NCI-H2081 (cell line): ENCODE results near the gene ETS2.
A peak's percentile ranks its signal among the peaks of the same experiment; 100 is the strongest.

ENCODE experiments used
- DNase-seq, 2 experiments: peaks; one replicate each; lab custom pipeline; 2025; lab: John Stamatoyannopoulos, UW

ETS2 gene

DNA sequence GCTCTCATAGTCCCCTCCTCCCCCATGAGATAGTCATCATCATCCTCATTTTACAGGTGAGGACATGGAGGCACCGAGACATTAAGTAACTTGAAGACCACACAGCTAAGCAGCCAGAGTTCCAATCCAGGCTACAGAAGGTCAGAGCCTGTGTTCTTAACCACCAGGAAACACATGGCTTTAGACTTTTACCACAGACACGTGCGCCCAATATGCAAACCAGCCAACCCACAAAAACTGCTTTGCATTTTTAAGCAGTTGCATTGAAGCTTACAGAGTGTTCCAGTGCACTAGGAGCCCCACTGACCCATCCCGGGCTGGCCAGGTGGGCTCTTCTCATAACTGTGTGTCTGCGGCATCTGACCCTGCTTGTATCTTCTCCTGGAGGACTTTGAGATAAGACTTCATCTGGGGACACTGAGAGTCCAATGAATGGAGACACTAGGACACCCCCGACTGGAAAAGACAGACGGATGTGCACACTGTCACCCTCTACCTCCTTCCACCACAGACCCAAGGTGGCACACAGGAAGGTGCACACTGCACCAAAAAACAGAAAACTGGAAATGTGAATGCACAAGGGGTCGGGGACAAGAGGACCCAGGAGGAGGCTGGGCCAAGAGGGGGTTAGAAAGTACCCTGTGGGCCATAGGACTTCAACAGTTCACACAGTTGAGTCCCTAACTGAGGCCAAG lies 56.4 kb downstream of the ETS2 start:
- no peak for DNase-seq

DNA sequence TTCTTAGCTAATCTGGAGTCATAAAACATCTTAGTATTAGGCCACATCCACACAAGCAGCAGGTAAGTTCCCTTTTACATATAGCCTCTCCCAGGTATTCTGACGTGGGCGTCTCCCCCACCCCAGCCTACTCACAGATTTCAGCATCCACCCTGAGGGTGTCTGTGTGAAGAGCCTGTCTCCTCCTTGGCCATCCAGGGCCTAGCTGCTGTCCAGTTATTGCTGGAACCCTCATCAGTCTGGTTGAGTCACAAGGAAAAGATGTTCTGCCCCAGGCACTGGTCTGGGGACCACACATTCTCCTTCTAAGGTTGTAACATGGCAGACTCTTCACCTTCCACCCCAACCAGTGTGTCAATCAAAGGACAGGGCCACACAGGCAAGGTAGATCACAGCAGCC lies 57.6 kb downstream of the ETS2 start:
- DNase-seq: no peak

DNA sequence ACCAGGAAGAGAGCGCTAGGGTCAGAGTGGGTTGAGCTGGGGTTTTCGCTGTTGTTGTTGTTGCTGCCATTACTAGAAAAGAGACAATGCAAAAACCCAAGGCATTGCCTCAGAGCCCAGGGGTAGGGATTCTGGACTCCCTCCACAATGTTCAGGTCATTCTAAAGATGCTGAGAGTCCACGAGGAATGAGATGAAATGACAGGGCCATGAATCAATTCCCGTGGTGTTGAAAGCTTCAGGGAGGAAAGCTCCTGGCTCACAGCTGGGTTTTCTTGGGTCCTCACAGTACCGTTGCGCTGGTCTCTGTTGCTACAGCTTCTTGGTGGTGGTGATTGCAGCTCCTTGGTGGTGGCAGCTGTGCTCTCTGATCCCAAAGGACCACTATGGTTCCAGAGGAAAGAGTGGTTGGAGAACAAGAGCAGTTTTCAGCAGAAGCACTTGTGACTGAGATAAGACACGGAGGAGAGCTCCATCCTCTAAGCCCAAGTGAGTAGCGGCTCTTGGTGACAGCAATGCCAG lies 58.2 kb downstream of the ETS2 start:
- DNase-seq: no peak

DNA sequence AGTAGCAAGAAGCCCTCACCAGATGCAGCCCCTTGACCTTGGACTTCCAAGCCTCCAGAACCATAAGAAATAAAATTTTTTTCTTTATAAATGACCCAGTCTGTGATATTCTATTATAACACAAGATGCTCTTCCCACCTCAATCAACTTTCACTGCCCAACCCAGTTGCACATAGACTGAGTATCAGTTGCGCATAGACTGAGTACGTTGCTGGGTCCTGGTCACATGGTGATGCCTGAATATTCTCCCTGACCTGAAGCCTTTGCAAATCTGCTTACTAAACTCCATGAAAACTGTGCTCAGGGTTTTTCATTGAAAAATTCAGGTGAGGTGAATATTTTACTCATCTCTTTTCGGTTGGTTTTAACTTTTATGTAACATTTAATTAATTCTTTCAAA lies 59.2 kb downstream of the ETS2 start:
- DNase-seq: no peak

DNA sequence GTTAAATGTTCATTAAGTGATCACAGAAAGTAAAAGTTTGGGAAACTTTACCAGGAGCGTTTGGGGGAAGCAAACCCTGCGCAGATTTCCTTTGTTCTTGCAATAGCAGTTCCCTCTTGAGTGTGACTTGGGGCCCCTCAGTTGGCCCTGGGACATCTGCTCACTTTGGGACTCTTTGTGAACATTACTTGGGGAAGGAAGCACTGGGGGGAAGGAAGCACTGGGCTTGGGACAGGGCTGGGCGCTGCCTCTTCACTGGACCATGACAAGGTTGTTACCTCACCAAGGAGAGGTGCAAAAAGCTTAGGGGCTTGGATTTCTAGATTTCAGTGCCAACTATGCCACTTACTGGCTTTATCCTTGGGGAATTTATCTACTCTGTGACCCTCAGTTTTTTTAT lies 63.5 kb downstream of the ETS2 start:
- no peak for DNase-seq

DNA sequence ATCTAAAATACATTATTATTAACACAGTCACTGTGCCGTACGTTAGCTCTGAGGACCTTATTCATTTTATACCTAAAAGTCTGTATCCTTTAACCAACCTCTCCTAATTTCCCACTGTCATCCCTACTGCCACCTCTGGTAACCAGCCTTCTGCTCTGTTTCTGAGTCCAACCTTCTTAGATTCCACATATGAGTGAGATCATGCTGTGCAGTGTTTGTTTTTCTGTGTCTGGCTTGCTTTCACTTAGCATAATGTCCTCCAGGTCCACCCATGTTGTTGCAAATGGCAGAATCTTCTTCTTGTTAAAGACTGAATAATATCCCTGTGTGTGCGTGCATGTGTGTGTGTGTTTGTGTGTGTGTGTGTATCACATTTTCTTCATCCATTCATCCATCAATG lies 64.2 kb downstream of the ETS2 start:
- DNase-seq: peak in 1 of 2 experiments; percentile 49
